ENCODE measurements around the gene CUL2.

DNA sequence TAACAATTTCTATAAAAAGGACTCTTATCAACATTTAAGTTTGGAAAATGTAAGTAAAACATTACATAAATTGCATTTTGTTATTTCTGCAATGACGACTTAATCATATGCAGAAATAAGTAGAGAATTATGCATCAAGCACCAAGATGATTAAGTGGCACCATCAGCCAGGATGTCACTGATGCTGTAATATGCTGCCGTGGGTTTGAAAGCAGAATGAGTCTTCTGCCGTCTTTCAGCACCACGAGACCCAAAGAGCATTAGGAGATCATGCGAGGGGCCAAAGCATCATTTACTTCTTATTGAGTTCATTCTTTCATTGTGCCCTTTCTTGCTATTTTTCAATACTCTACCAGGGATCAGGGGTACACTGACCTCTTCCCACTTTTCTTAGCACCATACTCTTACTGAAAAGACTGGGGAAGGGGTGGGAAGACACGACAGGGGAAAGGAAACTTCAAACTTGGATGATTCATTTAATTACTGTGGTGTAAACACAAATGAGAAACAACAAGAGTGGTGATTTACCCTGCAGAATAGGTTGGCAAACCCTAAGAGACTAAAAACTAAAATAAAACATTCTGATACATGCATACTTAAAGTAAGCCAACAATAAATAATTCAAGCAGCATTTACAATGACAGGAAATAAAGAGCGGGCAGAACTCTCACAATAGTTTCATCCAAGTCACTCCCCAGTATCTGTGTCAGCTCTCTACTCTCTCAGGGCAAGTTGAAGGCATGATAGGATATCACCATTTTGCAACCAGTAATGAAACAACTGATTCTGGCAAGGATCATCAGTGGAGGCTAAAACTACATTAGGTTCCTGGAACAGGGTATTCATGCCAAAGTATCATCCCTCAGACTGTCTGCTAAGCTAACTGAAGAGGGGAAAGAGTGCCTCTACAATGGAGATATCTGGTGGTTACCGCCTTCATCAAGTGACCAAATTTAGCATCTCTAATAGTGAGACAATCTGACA, 70.8 kb downstream of the CUL2 start:
- TF ChIP-seq, protein P1, sequence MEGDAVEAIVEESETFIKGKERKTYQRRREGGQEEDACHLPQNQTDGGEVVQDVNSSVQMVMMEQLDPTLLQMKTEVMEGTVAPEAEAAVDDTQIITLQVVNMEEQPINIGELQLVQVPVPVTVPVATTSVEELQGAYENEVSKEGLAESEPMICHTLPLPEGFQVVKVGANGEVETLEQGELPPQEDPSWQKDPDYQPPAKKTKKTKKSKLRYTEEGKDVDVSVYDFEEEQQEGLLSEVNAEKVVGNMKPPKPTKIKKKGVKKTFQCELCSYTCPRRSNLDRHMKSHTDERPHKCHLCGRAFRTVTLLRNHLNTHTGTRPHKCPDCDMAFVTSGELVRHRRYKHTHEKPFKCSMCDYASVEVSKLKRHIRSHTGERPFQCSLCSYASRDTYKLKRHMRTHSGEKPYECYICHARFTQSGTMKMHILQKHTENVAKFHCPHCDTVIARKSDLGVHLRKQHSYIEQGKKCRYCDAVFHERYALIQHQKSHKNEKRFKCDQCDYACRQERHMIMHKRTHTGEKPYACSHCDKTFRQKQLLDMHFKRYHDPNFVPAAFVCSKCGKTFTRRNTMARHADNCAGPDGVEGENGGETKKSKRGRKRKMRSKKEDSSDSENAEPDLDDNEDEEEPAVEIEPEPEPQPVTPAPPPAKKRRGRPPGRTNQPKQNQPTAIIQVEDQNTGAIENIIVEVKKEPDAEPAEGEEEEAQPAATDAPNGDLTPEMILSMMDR (IDR thresholded peaks at IDR 0.05), result no peak
- TF ChIP-seq POLR2A (IDR thresholded peaks at IDR 0.05) (no peak), POLR2AphosphoS5 (IDR thresholded peaks at IDR 0.05; ENCODE audit: insufficient read depth in 1 of 2, low read depth in 1 of 2) (no peak)
